Effector CD4-positive, alpha-beta T cell (primary cell): ENCODE measurements around the gene KRT9. TPM values are rescaled to one million over a fixed set of nuclear protein-coding genes. Genes with fewer than 3 reads are reported as not detected.
"Not testable (repeated sequence)": the region's sequence is repeated elsewhere in the genome, so short reads cannot be mapped to it uniquely, and the experiment has no call there.

Experiments used
- DNase-seq: peaks from one replicate; pipeline ENCODE4 v3.0.0-alpha.2; 2020
- total RNA-seq: gene quantifications from one replicate; lab custom pipeline; 2026; lab: John Stamatoyannopoulos, UW

The KRT9 gene, protein sequence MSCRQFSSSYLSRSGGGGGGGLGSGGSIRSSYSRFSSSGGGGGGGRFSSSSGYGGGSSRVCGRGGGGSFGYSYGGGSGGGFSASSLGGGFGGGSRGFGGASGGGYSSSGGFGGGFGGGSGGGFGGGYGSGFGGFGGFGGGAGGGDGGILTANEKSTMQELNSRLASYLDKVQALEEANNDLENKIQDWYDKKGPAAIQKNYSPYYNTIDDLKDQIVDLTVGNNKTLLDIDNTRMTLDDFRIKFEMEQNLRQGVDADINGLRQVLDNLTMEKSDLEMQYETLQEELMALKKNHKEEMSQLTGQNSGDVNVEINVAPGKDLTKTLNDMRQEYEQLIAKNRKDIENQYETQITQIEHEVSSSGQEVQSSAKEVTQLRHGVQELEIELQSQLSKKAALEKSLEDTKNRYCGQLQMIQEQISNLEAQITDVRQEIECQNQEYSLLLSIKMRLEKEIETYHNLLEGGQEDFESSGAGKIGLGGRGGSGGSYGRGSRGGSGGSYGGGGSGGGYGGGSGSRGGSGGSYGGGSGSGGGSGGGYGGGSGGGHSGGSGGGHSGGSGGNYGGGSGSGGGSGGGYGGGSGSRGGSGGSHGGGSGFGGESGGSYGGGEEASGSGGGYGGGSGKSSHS
- total RNA-seq = not detected

DNA sequence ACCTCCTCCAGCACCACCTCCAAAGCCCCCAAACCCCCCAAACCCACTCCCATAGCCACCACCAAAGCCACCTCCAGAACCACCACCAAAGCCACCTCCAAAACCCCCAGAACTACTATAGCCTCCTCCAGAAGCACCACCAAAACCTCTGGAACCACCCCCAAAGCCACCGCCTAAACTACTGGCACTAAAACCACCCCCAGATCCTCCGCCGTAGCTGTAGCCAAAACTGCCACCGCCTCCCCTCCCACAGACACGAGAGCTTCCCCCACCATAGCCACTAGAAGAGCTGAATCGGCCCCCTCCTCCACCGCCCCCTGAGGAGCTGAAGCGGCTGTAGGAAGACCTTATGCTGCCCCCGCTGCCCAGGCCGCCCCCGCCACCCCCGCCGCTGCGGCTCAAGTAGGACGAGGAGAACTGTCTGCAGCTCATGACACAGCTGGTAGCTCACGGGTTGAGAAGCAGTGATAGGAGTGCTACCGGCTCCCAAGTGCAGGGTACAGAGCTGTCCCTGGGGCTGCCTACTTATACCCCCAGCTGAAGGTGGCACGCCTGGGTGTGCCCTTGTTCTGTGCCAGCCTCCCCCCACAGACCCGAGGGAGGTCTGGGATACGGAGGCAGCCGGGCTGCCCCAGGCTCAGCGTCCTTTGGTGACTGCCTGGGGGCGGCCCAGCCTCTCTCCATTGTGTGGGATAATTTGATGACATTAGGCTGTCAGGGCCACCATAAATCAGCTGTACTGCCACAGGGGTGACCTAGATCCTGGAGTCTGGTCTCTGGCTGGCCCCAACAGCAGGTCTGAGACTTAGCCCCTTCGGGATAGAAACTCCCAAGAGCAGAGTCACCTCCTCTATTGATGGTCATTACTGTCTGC lies at the start of gene KRT9:
TSS of gene KRT9 (minus strand) at position 499 of the 874 bp plus-strand sequence. CDS start at position 432, 67 bp downstream.
- DNase-seq = no peak

DNA sequence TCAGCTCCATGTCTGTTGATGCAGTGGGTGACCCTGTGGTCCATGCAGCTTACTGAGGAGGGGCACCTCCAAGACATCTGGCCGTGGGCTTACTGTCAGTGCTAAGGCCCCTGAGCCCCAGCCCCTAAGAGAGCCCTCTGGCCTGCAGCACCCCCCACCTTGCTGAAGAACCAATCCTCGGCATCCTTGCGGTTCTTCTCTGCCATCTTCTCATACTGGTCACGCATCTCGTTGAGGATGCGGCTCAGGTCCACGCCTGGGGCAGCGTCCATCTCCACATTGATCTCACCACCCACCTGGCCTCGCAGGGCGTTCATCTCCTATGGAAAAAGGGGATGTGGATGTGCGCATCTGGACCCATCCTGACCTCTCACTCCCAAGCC lies 49.6 kb upstream of the KRT9 start:
- DNase-seq = not testable (repeated sequence)

DNA sequence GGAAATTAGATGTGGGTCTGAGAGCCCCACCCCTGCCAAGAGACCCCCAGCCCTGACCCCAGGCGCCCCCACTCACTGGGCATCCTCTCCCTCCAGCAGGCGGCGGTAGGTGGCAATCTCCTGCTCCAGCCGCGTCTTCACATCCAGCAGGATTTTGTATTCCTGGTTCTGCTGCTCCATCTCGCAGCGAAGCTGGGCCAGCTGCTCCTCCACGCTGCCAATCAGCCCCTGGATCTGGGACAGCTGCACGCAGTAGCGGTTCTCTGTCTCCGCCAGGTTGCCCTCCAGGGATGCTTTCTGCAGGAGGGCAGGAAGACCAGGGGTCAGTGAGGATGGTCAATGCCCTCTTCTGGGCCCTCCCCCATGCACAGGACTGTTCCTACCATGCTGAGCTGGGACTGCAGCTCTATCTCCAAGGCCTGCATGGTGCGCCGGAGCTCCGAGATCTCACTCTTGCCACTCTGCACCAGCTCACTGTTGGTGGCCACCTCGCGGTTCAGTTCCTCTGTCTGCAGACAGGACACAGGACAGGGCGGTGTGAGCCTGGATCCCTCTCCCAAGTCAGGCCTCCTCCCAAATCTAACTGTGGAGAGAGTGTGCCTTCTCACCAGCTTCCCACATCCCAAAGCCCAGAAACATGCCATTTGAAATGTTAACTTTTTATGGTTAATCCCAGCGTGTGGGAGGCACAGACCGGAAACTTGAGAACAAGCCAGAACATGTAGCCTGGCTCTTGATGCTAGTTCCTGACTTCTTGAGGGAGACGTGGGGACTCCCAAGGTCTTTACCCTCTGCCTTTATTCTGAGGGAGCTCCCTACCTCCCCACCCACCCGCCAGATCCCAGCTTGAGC lies 49.0 kb upstream of the KRT9 start:
- no peak for DNase-seq

DNA sequence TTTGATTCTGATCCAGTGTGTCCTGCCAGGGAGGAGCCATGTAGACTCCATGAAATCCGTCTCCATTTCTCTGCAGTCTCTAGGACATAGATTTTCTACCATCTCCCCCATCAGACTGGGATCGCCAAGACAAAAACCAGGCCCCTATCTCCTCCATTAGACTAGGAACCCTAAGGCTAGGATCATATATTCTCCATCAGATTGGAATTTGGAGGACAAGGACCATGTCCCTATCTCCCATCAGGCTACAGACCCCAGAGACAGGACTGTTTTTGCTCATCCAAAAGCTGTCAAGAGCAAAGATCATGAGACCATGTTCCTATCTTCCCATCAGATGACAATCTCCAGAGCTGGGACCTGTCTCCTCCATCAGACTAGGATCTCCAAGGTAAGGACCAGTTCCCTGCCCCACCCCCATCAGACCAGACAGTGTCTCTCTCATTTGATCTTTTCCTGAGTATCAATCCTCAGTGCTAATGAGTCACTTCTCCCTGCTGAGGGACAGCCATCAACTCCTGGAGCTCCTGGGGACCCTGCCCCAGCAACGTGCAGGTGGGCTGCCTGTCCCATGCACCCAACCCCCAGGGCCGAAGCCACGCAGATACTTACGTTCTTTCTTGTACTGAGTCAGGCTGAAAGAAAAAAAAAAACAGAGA lies 48.2 kb upstream of the KRT9 start:
- not testable (repeated sequence) for DNase-seq

DNA sequence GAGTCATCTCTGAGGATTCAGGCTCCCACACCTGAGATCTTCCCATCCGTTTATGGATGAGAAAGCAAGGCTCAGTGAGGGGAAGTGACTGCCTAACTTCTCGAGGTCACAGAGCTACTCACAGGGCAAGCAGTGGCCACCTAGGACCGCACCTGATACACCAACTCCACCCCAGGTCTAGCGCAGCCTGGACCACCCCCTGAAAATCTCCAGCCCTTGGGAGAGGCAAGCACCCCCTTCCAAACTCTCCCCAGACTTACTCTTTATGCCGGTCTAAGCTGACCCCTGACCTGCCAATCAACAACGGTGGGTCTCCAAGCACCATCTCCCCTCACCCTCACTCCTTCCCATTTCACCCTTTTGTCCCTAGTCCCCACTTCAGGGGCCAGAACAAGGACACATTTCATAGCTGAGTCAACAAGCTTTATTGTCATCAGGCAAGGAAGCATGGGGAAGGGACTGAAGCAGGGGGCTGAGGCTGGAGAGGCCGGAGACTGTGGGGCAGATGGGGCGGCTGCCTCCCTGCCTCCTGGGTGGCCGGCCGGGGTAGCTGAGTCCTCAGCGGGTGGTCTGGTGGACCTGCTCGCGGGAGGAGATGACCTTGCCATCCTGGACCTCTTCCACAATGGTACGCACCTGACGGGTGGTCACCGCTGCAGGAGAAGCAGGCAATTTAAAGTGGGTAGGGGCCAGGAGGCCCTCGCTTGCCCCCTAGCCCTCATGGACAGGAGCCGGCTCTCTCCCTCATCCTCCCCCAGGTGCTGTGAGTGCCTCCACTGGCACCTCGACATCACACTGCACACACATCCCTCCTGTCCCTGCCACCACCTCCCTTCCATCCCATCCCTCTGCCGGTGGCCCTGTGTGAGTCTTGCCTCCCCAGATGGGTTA lies 47.4 kb upstream of the KRT9 start:
- DNase-seq = no peak

DNA sequence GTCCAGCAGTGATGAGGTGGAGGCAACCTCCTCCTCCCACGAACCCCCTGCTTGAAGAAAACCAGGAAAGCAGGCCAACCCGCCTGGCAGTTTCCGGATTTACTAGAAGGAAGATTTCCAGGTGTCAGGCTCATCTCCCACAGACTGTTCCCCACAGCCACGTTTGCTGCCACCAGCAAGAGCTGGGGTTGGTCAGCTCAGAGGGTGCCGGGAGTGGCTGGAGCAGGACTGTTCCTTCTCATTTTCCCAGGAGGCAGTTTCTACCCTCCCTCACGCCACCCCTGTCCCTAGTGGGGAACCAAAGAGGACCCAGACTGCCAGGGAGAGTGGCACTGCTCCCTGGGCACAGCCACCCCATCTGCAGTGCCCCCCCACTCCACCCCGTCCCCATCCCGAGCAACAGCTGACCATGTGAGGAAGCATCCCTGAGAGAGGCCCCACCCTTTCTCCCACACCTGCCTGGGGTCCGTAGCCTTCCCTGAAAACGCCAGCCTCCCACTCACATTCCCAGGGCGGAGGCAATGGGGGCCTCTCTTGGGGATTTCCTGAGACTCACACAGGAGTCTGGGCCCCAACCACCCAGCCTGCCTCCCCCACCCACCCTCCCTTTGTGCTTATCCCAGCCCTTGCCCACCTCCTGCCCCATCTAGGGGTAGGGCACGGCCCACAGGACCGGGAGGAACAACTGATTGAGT lies 46.6 kb upstream of the KRT9 start:
- DNase-seq = no peak

DNA sequence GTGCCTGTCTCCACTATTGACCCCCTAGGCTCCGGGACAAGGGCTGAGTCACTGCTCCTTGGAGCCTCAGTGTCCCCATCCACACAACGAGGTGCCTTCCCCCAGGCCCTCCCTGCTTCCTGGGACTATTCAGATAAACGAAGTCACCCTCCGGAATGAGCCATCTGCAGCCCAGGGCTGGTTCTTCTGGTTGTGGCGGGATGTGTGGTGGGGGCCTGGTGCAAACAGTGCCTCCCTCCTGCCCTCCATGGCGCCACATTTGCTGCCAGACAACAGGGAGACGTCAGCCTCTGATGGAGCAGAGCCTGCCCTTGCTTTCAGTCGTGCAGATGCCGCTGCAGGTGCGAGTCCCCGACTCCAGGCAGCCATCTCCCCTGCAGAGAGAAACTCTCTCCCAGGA lies 45.8 kb upstream of the KRT9 start:
- DNase-seq = no peak

DNA sequence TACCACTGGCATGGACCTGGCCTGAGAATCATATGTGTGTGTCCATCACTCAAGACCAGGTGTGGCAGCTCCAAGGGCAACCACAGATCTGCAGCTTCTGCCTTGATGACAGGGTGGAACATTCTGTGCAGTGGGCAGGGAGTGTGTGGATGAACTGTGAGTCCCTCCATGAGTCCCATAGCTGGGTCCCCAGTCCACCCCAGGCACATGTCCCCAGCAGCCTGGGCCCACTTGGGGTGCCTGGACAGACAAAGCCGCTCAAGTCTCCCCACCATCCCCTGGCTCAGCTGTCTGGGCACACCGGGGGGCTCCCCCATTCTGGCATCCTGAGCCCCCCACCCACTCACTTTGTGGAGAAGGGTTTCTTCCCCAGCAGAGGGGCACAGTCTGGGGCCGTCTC lies 45.3 kb upstream of the KRT9 start:
- no peak for DNase-seq

DNA sequence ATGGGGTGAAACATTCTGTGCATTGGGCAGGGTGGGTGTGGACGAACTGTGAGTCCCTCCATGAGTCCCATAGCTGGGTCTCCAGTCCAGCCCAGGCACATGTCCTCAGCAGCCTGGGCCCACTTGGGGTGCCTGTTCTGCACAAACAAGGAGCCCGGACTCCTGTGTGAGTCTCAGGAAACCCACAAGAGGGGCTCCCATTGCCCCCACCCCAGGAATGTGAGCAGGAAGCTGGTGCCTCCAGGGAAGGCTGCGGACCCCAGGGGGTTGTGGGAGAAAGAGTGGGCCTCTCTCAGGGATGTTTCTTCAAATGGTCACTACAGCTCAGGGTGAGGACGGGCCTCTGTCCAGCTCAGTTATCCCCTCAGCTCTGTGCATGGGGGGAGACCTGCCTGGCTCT lies 44.6 kb upstream of the KRT9 start:
- DNase-seq = not testable (repeated sequence)

DNA sequence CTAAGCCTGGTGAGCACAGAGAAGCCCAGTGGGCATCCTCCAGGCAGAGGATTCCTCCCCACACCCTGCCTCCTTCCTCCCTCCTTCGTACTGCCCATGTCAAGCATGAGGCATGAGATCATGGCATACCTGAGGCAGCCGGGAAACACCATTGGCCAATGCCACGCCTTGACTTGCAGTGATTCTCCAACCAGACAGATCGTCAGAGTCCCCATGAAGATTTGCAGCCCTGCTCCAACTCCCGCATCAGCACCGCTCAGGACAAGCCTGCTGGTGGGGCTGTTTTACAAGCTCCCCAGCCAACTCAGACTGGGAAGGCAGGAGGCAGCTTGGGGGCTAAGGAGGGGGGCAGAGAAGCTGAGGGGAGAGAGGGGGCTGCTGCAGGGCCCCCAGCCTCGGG lies 43.6 kb upstream of the KRT9 start:
- DNase-seq = no peak

DNA sequence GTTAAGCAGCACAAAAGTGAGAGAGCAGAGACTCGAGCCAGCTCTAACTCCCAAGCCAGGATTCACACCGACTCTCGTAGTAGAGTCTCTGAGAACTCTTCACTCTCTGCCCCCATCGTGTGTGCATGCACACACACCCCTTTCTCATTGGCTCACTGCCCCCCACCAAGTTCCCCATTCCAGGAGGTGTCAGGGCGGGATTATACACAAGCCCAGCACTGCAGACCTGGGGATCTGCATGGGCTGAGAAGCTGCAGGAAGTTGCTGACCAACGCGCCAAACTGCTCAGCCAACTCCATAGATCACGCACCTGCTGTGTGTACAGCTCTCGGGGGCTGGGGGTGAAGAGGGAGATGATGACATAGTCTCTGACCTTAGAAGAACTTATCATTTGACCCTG lies 42.9 kb upstream of the KRT9 start:
- DNase-seq = not testable (repeated sequence)

DNA sequence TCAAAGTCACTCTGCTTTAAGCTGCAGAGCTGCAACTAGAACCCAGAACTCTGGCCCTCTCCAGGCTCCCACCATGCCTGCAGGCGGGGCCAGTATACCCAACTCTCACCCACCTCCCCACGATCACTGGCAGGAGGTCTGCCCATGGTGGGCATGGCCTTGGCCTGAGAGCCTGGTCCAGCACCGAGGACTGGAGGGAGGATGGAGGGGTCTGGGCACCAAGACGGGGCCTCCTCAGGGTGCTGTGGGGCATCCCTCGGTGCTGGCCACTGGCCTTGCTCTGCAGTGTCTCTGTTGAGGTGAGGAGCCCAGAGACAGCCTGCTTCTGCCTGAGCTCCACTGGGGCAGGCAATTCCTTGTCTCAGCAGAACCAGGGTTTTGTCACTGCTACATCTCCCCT lies 42.2 kb upstream of the KRT9 start:
- DNase-seq = no peak

DNA sequence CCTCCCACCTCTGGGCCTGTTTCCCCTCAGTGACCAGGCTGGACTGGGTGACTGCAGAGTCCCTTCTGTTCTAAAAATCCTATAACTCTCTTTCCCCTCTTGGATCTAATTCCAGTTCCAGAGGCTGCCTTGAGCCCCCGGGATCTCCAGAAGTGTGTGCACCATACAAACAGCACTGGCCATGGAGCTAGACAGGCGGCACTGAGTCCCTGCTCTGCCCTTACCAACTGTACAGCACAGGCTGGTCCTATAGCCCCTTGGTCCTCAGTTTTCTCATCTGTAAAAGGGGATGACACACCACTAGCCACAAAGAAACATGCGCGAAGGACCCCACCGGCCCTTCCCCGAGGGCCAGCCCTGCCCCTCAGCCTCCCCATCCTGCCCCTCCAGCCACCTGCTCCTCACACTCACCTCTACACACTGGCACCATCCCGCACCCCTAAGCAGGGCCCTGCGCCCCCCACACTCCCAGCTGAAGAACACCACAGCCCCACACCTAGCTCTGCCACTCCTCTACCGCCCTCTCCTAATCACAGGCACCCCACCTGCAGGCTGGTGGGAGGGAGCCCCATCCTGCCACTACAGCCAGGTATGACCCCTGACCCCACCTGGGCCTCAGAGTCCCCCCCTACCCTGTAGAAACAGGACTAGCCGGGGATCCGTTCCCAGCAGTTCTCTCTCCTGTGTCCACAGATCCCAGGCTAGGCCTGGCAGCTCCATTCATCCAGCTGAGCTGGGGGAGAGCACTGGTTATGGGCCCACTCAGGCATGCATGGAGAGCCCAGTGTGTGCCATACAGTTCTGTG lies 41.6 kb upstream of the KRT9 start:
- no peak for DNase-seq

DNA sequence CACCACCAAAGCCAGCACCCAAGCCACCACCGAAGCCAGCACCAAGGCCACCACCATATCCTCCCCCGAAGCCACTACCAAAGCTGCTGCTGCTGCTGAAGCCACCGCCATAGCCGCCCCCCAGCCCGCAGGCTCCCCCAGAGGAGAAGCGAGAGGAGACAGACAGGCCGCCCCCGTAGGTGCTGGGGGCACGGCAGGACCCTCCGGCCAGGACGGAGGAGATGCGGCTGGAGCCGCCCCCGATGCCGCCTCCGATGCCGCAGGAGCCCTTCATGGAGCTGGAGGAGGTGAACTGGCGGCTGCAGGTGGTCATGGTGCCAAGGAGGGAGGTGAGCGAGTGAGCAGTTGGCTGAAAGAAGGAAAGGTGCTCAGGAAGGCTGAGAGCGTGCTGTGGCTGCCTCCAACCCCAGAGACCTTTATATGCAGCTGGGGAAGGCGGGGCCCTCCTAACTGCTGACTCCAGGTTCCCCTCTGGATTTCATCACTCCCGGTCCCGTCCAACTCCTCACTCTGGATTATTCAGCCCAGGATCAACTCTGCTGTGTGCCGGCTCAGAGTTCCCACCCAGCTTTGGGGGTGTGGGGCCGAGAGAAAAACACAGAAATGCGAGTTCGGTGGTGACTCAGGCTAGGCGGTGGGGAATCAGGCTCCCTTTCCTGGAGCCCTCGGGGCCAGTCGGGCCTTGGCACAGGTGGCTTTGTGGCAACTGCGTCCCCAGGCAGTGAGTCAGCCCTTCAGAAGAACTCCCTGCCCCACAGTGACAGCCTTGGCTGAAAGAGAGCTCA lies 40.7 kb upstream of the KRT9 start, which contains the start of gene KRT16:
TSS of gene KRT16 (minus strand) at position 392 of the 785 bp plus-strand sequence. CDS start at position 313, 79 bp downstream.
- not testable (repeated sequence) for DNase-seq

DNA sequence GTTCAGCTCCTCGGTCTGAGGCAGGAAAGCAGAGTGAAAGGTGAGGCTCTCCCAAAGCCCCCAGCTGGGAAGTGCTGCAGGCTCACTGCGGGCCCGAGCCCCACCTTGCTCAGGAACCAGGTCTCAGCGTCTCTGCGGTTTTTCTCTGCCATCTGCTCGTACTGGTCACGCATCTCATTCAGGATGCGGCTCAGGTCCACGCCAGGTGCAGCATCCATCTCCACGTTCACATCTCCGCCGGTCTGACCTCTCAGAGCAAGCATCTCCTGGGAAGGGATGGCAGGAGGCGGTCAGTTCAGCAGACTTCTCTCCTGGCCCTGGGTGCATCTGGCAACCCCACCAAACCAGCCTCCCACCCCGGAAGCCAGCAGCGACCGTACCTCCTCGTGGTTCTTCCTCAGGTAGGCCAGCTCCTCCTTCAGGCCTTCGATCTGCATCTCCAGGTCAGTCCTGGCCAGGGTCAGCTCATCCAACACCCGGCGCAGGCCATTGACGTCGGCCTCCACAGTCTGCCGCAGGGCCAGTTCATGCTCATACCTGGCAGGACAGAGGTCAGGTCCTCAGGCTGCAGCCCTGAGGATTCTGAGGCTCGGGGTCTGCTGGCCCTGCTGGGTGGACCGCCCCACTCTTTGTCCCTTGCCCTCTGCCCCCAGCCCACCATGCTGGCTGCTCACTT lies 39.2 kb upstream of the KRT9 start:
- no peak for DNase-seq

DNA sequence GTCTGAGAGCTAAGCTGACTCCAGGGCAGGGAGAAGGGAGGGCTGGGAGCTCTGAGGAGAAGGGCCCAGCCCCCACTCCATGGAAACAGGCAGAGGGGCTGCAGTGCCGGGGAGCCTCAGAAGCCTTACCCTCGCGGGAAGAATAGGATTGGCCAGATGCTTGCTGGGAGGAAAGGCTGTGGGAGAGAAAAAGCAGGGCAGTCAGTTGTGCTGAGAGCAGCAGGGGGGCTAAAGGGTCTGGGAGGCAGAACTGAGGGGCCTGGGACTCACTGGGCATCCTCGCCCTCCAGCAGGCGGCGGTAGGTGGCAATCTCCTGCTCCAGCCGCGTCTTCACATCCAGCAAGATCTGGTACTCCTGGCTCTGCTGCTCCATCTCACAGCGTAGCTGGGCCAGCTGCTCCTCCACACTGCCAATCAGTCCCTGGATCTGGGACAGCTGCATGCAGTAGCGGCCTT lies 38.2 kb upstream of the KRT9 start:
- not testable (repeated sequence) for DNase-seq

DNA sequence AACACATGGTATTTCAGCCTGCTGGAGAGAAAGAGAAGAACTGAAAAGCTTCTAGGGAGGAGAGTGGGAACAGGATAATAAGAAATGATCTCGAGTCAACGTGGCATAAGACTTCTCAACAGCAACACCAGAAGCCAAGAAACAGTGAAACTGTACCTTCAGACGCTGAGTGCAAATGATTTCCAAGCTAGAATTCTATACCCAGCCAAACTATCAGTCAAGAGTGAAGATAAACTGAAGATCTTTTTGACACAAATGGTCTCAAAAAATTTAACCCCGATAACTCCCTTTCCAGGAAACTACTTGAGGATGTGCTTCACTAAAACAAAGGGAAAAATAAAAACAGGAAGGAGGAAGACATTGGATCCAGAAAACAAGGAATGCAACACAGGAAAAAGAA lies 35.1 kb upstream of the KRT9 start:
- not testable (repeated sequence) for DNase-seq

DNA sequence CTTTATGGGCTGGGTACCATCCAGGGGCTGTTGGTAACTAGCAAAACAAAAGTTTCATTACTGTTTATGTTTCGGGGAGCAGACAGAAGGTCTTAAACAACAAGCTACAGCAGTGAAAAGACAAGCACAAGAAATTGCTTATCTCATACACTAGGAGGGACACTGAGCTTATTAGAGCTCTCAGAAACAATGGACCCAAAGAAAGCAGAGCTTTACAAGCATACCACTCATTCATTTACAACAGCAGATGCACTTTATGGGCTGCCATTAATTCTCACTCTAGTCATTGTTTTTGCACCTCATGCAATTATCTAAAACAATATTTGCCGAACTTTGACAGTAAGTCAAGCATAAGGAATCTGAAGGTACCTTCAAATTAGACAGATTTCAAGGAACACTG lies 30.7 kb upstream of the KRT9 start:
- no peak for DNase-seq
